HG03103 (cell line): ENCODE measurements around the gene TNFSF15.

Source experiments
- ATAC-seq: cut with Tn5 transposase; IDR thresholded peaks from one replicate; pipeline ENCODE4 v1.9.1; 2021; ENCODE audit warnings: low read depth; ENCODE audit not compliant: unreplicated experiment

Gene TNFSF15

GRCh38 chr9:114825126-114825795 is 19.4 kb upstream of the TNFSF15 start:
- no peak for ATAC-seq

GRCh38 chr9:114824110-114824509 is 18.3 kb upstream of the TNFSF15 start:
- no peak for ATAC-seq

GRCh38 chr9:114823441-114823840 is 17.6 kb upstream of the TNFSF15 start:
- ATAC-seq = no peak

GRCh38 chr9:114822708-114823107 is 16.9 kb upstream of the TNFSF15 start:
- no peak for ATAC-seq

- no peak for ATAC-seq
Observed at GRCh38 chr9:114820776-114821501, 15.1 kb upstream of the TNFSF15 start.

GRCh38 chr9:114818178-114818577 is 12.3 kb upstream of the TNFSF15 start:
- no peak for ATAC-seq

- ATAC-seq = no peak
Observed at GRCh38 chr9:114813717-114814418, 8.0 kb upstream of the TNFSF15 start.

GRCh38 chr9:114811966-114812636 is 6.3 kb upstream of the TNFSF15 start:
- ATAC-seq = no peak

- ATAC-seq = no peak
Observed at GRCh38 chr9:114811301-114811700, 5.5 kb upstream of the TNFSF15 start.

- ATAC-seq = no peak
Observed at GRCh38 chr9:114810614-114811013, 4.8 kb upstream of the TNFSF15 start.

- peak; percentile 31 for ATAC-seq
Observed at GRCh38 chr9:114806526-114806900, 674 bp upstream of the TNFSF15 start.

- no peak for ATAC-seq
Observed at GRCh38 chr9:114804505-114804904, 1.3 kb downstream of the TNFSF15 start.

- ATAC-seq = no peak
Observed at GRCh38 chr9:114803479-114804265, 2.2 kb downstream of the TNFSF15 start.

GRCh38 chr9:114799925-114800324 is 5.9 kb downstream of the TNFSF15 start:
- ATAC-seq = no peak

GRCh38 chr9:114799441-114799840 is 6.4 kb downstream of the TNFSF15 start:
- ATAC-seq = no peak

- no peak for ATAC-seq
Observed at GRCh38 chr9:114798780-114799427, 6.9 kb downstream of the TNFSF15 start.

GRCh38 chr9:114798101-114798500 is 7.7 kb downstream of the TNFSF15 start:
- ATAC-seq = no peak

GRCh38 chr9:114792396-114792795 is 13.4 kb downstream of the TNFSF15 start:
- no peak for ATAC-seq

GRCh38 chr9:114791736-114792135 is 14.1 kb downstream of the TNFSF15 start:
- no peak for ATAC-seq

GRCh38 chr9:114791312-114791711 is 14.5 kb downstream of the TNFSF15 start:
- ATAC-seq = no peak
